Measurements from ENCODE around the gene GRIPAP1.

GRIPAP1 gene

DNA sequence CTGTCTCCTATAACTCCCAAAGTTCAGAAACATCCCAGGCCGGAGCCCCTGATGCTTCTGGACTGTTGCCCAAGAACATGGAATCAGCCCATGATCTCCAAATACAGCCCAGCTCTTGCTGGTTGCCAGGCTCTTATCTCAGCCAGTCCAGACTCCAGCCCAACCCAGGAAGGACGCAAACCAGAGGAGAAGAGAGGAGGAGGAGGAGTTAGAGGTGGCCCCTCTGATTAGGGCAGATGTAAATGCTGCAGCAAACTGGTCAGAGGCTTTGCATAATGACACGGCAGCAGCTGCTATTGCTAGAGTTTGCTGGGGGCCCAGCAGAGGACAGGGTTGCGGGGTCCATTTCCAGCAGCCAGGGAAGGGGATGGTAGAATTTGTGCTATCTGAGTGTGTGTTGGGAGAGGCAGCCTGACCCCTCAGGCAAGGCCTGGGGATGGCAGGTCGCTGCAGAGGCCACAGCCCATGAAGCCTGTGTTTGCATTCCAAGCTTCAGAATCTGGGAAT, 40.4 kb downstream of the GRIPAP1 start:
- in situ Hi-C loops (cut with HindIII; ENCODE audit: low sequenced_read_pairs) = no loop called here

DNA sequence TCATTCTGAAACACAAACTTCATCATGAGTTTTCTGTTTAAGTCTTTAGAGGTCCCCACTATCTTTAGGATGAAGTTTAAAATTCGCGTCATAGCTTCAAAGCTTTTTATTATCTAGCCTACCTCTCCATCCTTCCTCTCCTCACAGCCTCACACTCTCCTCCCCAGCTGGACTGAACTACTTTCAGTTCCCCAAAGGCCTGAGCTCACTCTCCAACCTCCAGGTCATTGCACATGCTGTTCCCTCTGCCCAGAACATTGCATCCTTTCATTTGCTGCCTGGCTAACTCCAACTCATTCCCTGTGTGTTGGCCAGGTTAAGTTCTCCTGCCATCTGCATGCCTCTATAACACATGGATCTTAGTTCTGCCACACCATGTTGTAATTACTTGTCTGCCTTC, 41.8 kb downstream of the GRIPAP1 start:
- in situ Hi-C loops (cut with HindIII; ENCODE audit: low sequenced_read_pairs) = no loop called here

DNA sequence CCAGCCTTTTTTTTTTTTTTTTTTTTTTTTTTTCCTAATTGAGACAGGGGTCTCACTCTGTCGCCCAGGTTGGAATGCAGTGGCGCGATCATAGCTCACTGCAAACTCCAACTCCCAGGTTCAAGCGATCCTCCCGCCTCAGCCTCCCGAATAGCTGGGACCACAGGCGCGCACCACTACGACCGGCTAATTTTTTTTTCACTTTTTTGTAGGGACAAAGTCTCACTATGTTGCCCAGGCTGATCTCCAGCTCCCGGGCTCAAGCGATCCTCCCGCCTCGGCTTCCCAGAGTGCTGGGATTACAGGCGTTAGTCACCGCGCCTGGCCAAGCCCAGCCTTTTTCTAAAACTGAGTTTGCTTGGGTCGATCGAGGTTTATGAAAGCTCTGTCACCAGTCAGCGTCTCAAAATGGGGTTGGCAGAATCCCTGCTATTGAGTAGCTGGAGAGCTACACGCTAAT, 43.4 kb downstream of the GRIPAP1 start:
- in situ Hi-C loops (cut with HindIII; ENCODE audit: low sequenced_read_pairs) = no loop called here

GRCh38 chrX:48957827-48958634, 44.0 kb downstream of the GRIPAP1 start:
- in situ Hi-C loops (cut with HindIII; ENCODE audit: low sequenced_read_pairs) = no loop called here

DNA sequence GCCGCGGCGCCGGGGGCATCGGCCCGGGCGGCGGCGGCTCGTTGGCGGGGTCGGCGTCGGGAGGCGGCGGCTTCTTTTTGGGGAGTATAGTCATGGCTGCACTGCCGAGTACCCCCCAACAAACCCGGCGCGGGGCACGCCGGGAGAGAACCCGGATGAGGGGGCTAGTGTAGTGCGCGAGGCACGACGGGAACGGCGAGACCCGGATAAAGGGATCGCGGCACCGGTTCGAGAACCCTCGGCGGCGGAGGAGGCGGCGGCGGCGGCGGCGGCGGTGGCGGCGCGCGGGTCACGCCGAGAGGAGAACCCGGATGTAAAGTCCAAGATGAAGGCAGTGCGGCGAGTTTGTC, 44.6 kb downstream of the GRIPAP1 start, which contains the start of gene OTUD5:
OTUD5 (minus strand) TSS at position 131 of the 350 bp plus-strand sequence; CDS start at position 94, 37 bp downstream.
- in situ Hi-C loops (cut with HindIII; ENCODE audit: low sequenced_read_pairs) = no loop called here

GRCh38 chrX:48956728-48957414, 45.2 kb downstream of the GRIPAP1 start:
- in situ Hi-C loops (cut with HindIII; ENCODE audit: low sequenced_read_pairs) = no loop called here

GRCh38 chrX:48948589-48948988, 53.5 kb downstream of the GRIPAP1 start:
- in situ Hi-C loops (cut with HindIII; ENCODE audit: low sequenced_read_pairs) = no loop called here

- in situ Hi-C loops (cut with HindIII; ENCODE audit: low sequenced_read_pairs) = no loop called here
These were observed 56.3 kb downstream of the GRIPAP1 start for GRCh38 chrX:48945517-48946348.

DNA sequence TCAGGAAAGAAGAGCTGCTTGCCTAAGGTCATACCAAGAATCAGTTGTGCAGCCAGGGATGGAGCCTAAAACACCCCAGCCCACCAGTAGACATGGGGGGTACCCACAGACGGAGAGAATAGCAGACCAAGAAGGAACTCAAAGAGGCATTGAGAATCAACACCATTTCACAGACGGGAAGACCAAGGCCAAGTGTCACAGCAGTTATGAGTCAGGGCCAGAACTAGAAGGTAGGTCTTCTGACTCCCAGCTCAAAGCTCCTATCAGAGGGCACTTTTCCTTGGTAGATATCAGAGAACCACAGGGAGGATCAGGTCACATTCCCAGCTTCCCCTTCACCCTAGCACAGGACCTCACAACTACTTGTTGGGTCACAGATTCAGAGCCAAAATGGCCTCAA, 59.2 kb downstream of the GRIPAP1 start:
- in situ Hi-C loops (cut with HindIII; ENCODE audit: low sequenced_read_pairs) = no loop called here

GRCh38 chrX:48940404-48940955, 61.6 kb downstream of the GRIPAP1 start:
- in situ Hi-C loops (cut with HindIII; ENCODE audit: low sequenced_read_pairs) = no loop called here

DNA sequence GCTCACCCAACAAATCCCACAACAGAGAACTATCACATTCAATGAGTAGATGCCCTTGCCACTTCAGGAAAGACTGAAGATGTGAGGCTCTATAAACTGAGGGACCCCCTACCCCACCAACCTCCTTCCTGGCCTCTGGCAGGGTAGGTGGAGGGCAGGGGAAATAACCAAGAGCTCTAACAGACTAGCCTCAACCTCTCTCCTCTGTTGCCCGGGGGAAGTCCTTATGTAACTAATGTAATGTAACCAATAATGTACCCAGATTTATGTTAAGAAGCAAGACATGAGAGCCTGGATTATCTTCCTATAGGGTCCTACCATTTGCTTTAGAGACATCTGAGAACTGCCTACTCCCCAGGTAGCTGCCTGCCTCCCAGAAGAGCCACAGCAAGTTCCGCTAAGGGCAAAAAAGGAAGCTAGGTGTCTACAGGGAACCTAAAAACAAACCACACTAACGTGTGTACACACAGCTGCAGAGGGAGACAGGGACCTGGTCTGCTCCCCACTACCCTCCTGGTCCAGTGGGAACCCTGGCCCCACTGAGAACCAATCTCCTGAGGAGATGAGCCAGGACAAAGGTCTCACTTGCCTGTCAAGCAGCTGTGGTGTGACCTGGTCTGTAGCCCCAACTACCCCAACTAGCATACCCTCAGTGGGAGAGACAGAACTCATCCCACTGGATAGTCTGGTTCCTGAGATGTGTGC, 62.4 kb downstream of the GRIPAP1 start:
- in situ Hi-C loops (cut with HindIII; ENCODE audit: low sequenced_read_pairs) = no loop called here

GRCh38 chrX:48938721-48939425, 63.2 kb downstream of the GRIPAP1 start:
- in situ Hi-C loops (cut with HindIII; ENCODE audit: low sequenced_read_pairs) = no loop called here

GRCh38 chrX:48937054-48937907, 64.8 kb downstream of the GRIPAP1 start:
- in situ Hi-C loops (cut with HindIII; ENCODE audit: low sequenced_read_pairs) = no loop called here

- in situ Hi-C loops (cut with HindIII; ENCODE audit: low sequenced_read_pairs) = no loop called here
These were observed 65.5 kb downstream of the GRIPAP1 start for GRCh38 chrX:48936429-48937053.

DNA sequence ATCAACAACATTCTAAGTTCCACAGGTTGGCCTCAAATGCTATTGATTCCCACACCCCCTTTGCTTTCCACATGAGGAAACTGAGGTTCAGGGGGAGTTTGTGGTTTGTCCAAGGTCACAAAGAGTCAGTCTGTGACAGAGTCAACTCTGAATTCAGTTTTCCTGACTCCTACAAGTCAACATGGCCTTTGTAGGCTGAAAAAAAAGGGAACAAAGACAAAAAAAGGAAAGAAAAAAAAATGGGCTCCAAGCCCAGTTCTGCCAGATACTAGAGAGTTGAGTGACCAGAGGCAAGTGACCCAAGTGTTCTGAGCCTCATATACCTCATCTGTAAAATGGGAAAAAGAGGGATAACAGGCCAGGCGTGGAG, 66.8 kb downstream of the GRIPAP1 start:
- in situ Hi-C loops (cut with HindIII; ENCODE audit: low sequenced_read_pairs) = no loop called here

DNA sequence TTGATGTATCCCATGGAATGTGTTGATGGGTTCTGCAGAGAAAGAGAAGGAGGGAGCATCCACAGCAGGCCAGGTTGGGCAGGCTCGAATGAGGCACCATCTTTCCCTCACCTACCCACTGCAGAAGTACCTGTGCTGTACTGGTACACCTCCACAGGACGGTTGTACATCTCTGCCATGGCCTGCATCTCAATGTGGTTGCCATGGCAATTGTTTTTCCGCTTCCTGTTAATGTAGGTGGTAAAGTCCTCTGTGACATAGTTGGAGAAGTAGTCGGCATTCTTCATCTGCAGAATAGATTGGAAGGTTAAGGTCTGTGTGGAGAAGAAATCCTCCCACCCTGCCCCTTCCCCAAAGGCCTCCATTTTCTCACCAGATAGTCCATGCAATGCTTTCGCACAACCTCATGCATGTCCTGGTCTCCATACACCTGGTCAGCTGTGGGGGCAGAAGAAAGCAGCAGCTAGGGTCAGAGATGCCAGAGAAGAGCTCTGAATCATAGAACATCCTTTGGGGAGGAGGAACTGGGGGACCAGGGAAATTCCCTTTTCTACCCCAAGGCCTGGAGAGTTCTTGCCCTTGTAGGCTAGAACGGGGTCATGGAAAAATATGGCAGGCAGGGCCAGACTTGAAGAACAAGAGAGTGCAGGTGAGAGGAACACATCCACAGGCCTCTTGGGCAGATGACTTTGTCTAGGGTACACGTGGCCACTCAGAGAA, 67.3 kb downstream of the GRIPAP1 start:
- in situ Hi-C loops (cut with HindIII; ENCODE audit: low sequenced_read_pairs) = no loop called here

GRCh38 chrX:48933757-48934156, 68.3 kb downstream of the GRIPAP1 start:
- in situ Hi-C loops (cut with HindIII; ENCODE audit: low sequenced_read_pairs) = no loop called here
